AG09319 (cell line): ENCODE data around the gene TAAR1.
"Not testable (repeated sequence)": the region's sequence is repeated elsewhere in the genome, so short reads cannot be mapped to it uniquely, and the experiment has no call there.

ENCODE experiments used
- DNase-seq: peaks from one replicate; pipeline ENCODE4 v3.0.0-alpha.2; 2010; ENCODE audit warnings: low read depth; ENCODE audit errors: extremely low read depth
- CTCF ChIP-seq: IDR thresholded peaks from 2 replicates; pipeline ENCODE4 v1.5.1; 2011; ENCODE audit warnings: low read depth, mild to moderate bottlenecking, inconsistent platforms, low read length, moderate library complexity

The TAAR1 gene

GRCh38 chr6:132690678-132691077 is 31.7 kb upstream of the TAAR1 start:
- no peak for TF ChIP-seq CTCF
- DNase-seq = no peak

- no peak for DNase-seq
- TF ChIP-seq CTCF = no peak
Observed at GRCh38 chr6:132687306-132687705, 28.3 kb upstream of the TAAR1 start.

DNA sequence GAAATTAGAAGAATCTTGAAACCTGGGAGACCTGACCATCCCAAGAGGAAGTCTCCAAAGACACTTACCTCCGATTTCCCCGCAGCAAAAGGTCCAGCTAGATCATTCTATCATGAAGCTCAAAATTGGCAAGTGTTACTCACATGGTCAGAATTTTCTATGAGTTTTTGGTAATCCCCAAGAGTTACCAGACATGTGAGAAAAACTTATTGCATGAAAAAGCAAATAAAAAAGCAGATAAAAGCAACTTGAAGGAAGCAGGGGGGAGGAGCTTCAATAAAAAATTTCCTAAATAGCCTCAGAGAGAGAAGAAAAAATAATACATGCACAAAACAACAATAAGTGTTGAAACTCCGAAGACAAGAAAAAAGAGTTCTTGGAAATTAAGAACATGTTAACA is 27.5 kb upstream of the TAAR1 start:
- no peak for TF ChIP-seq CTCF

DNA sequence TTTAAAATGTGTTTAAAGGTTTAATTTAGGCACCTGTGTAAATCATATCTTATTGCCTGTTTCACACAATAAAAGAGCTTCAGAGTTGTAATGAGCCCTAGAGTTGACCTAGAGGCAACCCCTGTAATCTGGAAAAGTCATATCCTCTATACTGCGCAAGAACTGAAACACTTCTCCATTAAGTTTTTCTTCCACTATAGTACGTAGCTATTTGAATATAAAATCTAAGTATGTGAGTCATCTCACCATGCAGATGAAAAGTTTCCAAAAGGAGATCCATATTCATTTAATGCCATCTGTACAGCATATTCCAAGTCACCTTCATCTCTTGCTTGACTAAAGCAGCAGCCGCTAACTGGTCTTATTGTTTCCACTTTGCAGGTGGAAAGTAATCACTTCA is 26.0 kb upstream of the TAAR1 start:
- no peak for TF ChIP-seq CTCF
- no peak for DNase-seq

More for the DNA sequence above, 27.5 kb upstream of the TAAR1 start:
- DNase-seq = no peak

DNA sequence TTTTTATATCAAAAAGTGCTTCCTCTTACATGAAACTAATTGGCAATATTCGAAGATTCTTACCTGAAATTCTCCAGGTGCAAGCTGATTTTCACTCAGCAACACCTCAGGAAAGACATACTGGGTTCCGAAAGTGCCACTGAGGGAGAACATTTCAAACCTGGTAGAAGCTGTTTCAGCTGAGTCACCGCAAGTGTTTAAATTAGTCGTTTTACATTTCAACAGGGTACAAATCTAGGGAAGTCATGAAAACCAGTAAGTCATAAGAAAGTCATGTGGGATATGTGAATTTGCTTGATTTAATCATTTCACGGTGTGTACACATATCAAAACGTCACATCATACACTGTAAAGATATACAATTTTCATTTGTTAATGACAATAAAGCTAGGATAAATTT is 25.3 kb upstream of the TAAR1 start:
- DNase-seq = no peak
- TF ChIP-seq CTCF = no peak

- no peak for DNase-seq
- TF ChIP-seq CTCF = no peak
Observed at GRCh38 chr6:132683543-132683942, 24.6 kb upstream of the TAAR1 start.

DNA sequence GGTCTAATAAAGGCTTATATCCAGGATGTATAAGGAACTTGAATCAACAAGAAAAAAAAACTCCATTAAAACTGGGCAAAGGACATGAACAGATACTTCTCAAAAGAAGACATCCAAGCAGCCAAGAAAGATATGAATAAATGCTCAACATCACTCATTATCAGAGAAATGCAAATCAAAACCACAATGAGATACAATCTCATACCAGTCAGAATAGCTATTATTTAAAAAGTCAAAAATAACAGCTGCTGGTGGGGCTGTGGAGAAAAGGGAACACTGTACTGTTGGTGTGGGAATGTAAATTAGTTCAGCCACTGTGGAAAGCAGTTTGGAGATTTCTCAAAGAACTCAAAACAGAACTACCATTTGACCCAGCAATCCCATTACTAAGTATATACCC is 20.1 kb upstream of the TAAR1 start:
- DNase-seq = not testable (repeated sequence)

- no peak for TF ChIP-seq CTCF
- no peak for DNase-seq
Observed at GRCh38 chr6:132675749-132676148, 16.8 kb upstream of the TAAR1 start.
